Measurements from ENCODE around the gene TRPV4. TPM values are rescaled to one million over a fixed set of nuclear protein-coding genes. Genes with fewer than 3 reads are reported as not detected.

Gene TRPV4
- total and polyA plus RNA-seq, 2 donors (not counting 3 experiments of a cell fraction or from before 2014, with no cell fraction given) = 8.8 to 22.3 TPM

GRCh38 chr12:109793411-109793810, 39.8 kb downstream of the TRPV4 start:
- H3K27ac ChIP-seq (ENCODE audit: insufficient read depth, low read depth, low read length) = no peak overlapping the region
- dilution Hi-C loops (cut with MboI; ENCODE audit: extremely low pct_ligation_motif_present, low sequenced_read_pairs) (no loop called here), intact Hi-C loops (cut with micrococcal nuclease) (no loop called here)
- DNase-seq (ENCODE audit: low read depth, low spot score) (no peak), FAIRE-seq (no peak)
- no peaks in the 10 kb centered on the region for H3K4me1 ChIP-seq (ENCODE audit: control insufficient read depth, extremely low read depth, insufficient read depth, low read length)
- H4K20me1 ChIP-seq (replicated peaks; ENCODE audit: control insufficient read depth, extremely low read depth, insufficient read depth, low read length) = no peaks in the 10 kb centered on the region
- H2AFZ ChIP-seq (ENCODE audit: low read depth, low read length) = no peak overlapping the region
- CTCF ChIA-PET = no interaction called here
- TF ChIP-seq JUN (IDR thresholded peaks at IDR 0.05; ENCODE audit: borderline replicate concordance, insufficient read depth, insufficient read length, low read depth) (no peak), POLR2AphosphoS5 (IDR thresholded peaks at IDR 0.05; ENCODE audit: insufficient read depth, low read depth, low read length) (no peak), FOS (IDR thresholded peaks at IDR 0.05; ENCODE audit: borderline replicate concordance, insufficient read depth, low read length) (no peak), MAX (IDR thresholded peaks at IDR 0.05; ENCODE audit: insufficient read depth, insufficient read length) (no peak), CTCF (IDR thresholded peaks at IDR 0.05; ENCODE audit: extremely low read depth in 1 of 2, insufficient read depth in 1 of 2, low read depth in 1 of 2, low read length in 2 of 2) (no peak), MYC (IDR thresholded peaks at IDR 0.05; ENCODE audit: low read depth, low read length) (no peak), POLR2A (IDR thresholded peaks at IDR 0.05; ENCODE audit: low read depth, low read length) (no peak), EZH2 (IDR thresholded peaks at IDR 0.05; ENCODE audit: borderline replicate concordance, low read depth, low read length, severe bottlenecking) (no peak), GATA2 (IDR thresholded peaks at IDR 0.05; ENCODE audit: insufficient read depth, insufficient read length, low read depth, low read length) (no peak)
- no peaks in the 10 kb centered on the region for H3K9me1 ChIP-seq (replicated peaks; ENCODE audit: control insufficient read depth, extremely low read depth, insufficient read depth, low read length)
- no peaks in the 10 kb centered on the region for H3K79me2 ChIP-seq (ENCODE audit: control insufficient read depth, insufficient read depth, low read length)
- no peak overlapping the region for H3K4me2 ChIP-seq (ENCODE audit: insufficient read depth, low read length)
- POLR2A ChIA-PET = no interaction called here
- no peaks in the 10 kb centered on the region for H3K27me3 ChIP-seq (ENCODE audit: control insufficient read depth in 2 of 2, insufficient read depth in 2 of 2, low read length in 2 of 2)
- no peaks in the 10 kb centered on the region for H3K9me3 ChIP-seq (replicated peaks; ENCODE audit: control insufficient read depth, insufficient read depth, low read length)
- H3K36me3 ChIP-seq (ENCODE audit: control insufficient read depth in 2 of 2, extremely low read depth in 1 of 2, insufficient read depth in 2 of 2, low read length in 2 of 2) = peaks cover 0 to 7% of the 10 kb centered on the region in 2 experiments
- no peak overlapping the region for H3K9ac ChIP-seq (replicated peaks; ENCODE audit: extremely low read depth, insufficient read depth, low read length)
- H3K4me3 ChIP-seq (replicated peaks in 1 of 3; ENCODE audit: insufficient read depth in 1 of 3, low read depth in 1 of 3, low read length in 3 of 3) = no peak overlapping the region
- BruUV-seq (replicated peaks) = no TSS peak

All from endothelial cell of umbilical vein (primary cell).